Progenitor cell of endocrine pancreas (in vitro differentiated cells): ENCODE data around the gene NR1I2. TPM values are rescaled to one million over a fixed set of nuclear protein-coding genes. Genes with fewer than 3 reads are reported as not detected.
A peak's percentile ranks its signal among the peaks of the same experiment; 100 is the strongest.

Experiments
- DNase-seq: peaks from one replicate; pipeline ENCODE4 v3.0.0; 2021; ENCODE audit warnings: low spot score; ENCODE audit not compliant: unreplicated experiment
- H3K27ac Mint-ChIP-seq: 2 replicates; pipeline ENCODE4 v1.8.0; 2021; ENCODE audit warnings: mild to moderate bottlenecking, moderate library complexity, mixed read lengths
- H3K27me3 Mint-ChIP-seq: 2 replicates; pipeline ENCODE4 v1.8.0; 2021; ENCODE audit warnings: mixed read lengths
- H3K36me3 Mint-ChIP-seq: 2 replicates; pipeline ENCODE4 v1.8.0; 2022; ENCODE audit warnings: mixed read lengths; ENCODE audit not compliant: insufficient read depth
- H3K4me1 Mint-ChIP-seq: 2 replicates; pipeline ENCODE4 v1.8.0; 2021; ENCODE audit warnings: low read depth, mixed read lengths
- H3K4me3 Mint-ChIP-seq: 2 replicates; pipeline ENCODE4 v1.8.0; 2021; ENCODE audit warnings: low read depth, mild to moderate bottlenecking, moderate library complexity, mixed read lengths
- H3K9me3 Mint-ChIP-seq: 2 replicates; pipeline ENCODE4 v1.8.0; 2021; ENCODE audit warnings: low read depth, mixed read lengths
- total RNA-seq: library from RNA; stranded (reverse); gene quantifications from 2 replicates; pipeline ENCODE4 v1.2.1, GENCODE V29; 2021
- TF ChIP-seq, protein P1 (sequence below): fragments of 200-600 bp; sonication (generic); IDR thresholded peaks from one replicate; pipeline ENCODE4 v1.5.0; 2021; ENCODE audit warnings: antibody characterized with exemption, mild to moderate bottlenecking; ENCODE audit not compliant: unreplicated experiment

Gene NR1I2
- total RNA-seq, 1 donor from 2014 or later = 0.62 TPM

DNA sequence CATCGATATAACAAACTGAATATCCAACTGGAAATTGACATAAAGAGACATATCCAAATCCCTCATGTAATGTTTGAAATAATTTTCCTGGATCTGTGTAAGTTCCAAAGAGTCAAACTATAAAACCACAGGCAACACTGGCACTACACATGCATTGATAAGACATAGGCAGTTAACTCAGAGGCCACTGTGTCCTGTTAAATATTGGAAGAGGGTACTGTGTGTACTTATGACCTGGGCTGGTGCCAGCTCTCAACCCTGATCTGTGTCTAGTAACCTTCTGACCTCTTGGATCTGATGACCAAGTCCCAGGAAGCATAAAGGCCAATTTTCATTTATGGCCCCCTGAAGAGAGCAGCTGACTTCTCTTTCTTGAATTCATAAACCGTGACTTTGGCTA lies 4.5 kb downstream of the NR1I2 start:
- no peak overlapping the region for H3K27ac Mint-ChIP-seq
- no peak for DNase-seq
- no peaks in the 10 kb centered on the region for H3K27me3 Mint-ChIP-seq
- H3K4me1 Mint-ChIP-seq = peaks cover 4% of the 10 kb centered on the region
- TF ChIP-seq, protein P1, sequence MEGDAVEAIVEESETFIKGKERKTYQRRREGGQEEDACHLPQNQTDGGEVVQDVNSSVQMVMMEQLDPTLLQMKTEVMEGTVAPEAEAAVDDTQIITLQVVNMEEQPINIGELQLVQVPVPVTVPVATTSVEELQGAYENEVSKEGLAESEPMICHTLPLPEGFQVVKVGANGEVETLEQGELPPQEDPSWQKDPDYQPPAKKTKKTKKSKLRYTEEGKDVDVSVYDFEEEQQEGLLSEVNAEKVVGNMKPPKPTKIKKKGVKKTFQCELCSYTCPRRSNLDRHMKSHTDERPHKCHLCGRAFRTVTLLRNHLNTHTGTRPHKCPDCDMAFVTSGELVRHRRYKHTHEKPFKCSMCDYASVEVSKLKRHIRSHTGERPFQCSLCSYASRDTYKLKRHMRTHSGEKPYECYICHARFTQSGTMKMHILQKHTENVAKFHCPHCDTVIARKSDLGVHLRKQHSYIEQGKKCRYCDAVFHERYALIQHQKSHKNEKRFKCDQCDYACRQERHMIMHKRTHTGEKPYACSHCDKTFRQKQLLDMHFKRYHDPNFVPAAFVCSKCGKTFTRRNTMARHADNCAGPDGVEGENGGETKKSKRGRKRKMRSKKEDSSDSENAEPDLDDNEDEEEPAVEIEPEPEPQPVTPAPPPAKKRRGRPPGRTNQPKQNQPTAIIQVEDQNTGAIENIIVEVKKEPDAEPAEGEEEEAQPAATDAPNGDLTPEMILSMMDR = no peak
- H3K36me3 Mint-ChIP-seq = no peaks in the 10 kb centered on the region
- peaks cover 4% of the 10 kb centered on the region for H3K9me3 Mint-ChIP-seq
- no peak overlapping the region for H3K4me3 Mint-ChIP-seq

GRCh38 chr3:119790369-119790768 lies 8.5 kb downstream of the NR1I2 start:
- DNase-seq = no peak
- Mint-ChIP-seq H3K4me1 (peaks cover 5% of the 10 kb centered on the region), H3K9me3 (peaks cover 4% of the 10 kb centered on the region), H3K27ac (no peak overlapping the region), H3K27me3 (no peaks in the 10 kb centered on the region), H3K4me3 (no peak overlapping the region), H3K36me3 (no peaks in the 10 kb centered on the region)
- TF ChIP-seq, protein P1 = no peak

DNA sequence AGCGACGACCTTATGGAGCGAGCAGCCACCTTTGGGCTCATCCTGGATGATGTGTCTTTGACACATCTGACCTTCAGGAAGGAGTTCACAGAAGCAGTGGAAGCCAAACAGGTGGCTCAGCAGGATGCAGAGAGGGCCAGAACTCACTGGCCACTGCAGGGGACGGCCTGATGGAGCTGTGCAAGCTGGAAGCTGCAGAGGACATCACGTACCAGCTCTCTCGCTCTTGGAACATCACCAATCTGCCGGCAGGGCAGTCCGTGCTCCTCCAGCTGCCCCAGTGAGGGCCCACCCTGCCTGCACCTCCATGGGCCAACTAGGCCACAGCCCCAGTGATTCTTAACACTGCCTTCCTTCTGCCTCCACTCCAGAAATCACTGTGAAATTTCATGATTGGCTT lies 10.4 kb downstream of the NR1I2 start:
- H3K27ac Mint-ChIP-seq = no peak overlapping the region
- no peak for DNase-seq

DNA sequence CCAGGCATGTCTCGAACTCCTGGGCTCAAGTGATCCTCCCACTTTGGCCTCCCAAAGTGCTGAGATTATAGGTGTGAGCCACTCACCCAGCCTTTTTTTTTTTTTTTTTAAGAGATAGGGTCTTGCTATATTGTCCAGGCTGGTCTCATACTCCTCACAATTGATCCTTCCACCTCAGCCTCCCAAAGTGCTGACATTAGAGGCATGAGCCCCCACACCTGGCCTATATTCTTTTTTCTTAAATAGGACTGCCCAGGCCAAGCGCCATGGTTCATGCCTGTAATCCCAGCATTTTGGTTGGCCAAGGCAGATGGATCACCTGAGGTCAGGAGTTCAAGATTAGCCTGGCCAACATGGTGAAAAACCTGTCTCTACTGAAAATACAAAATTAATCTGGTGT lies 12.5 kb downstream of the NR1I2 start:
- Mint-ChIP-seq H3K9me3 (peaks cover 4% of the 10 kb centered on the region), H3K4me1 (peaks cover 18% of the 10 kb centered on the region), H3K36me3 (no peaks in the 10 kb centered on the region), H3K4me3 (no peak overlapping the region), H3K27ac (no peak overlapping the region), H3K27me3 (no peaks in the 10 kb centered on the region)
- DNase-seq = no peak
- TF ChIP-seq, protein P1 = no peak

More for the DNA sequence above, 10.4 kb downstream of the NR1I2 start:
- Mint-ChIP-seq H3K4me1 (peaks cover 18% of the 10 kb centered on the region), H3K36me3 (no peaks in the 10 kb centered on the region), H3K27me3 (no peaks in the 10 kb centered on the region), H3K9me3 (peaks cover 4% of the 10 kb centered on the region), H3K4me3 (no peak overlapping the region)
- TF ChIP-seq, protein P1 = no peak

- DNase-seq = no peak
- Mint-ChIP-seq H3K27me3 (no peaks in the 10 kb centered on the region), H3K9me3 (peaks cover 4% of the 10 kb centered on the region), H3K4me1 (peaks cover 18% of the 10 kb centered on the region), H3K36me3 (no peaks in the 10 kb centered on the region), H3K4me3 (no peak overlapping the region), H3K27ac (peak overlapping the region; percentile 53)
- TF ChIP-seq, protein P1 = no peak
These were observed 13.2 kb downstream of the NR1I2 start for GRCh38 chr3:119794971-119795612.
